ENCODE measurements around the gene IFNA13. TPM values are rescaled to one million over a fixed set of nuclear protein-coding genes. Genes with fewer than 3 reads are reported as not detected.

Gene IFNA13
- total RNA-seq, 2 experiments from 2014 or later = not detected

DNA sequence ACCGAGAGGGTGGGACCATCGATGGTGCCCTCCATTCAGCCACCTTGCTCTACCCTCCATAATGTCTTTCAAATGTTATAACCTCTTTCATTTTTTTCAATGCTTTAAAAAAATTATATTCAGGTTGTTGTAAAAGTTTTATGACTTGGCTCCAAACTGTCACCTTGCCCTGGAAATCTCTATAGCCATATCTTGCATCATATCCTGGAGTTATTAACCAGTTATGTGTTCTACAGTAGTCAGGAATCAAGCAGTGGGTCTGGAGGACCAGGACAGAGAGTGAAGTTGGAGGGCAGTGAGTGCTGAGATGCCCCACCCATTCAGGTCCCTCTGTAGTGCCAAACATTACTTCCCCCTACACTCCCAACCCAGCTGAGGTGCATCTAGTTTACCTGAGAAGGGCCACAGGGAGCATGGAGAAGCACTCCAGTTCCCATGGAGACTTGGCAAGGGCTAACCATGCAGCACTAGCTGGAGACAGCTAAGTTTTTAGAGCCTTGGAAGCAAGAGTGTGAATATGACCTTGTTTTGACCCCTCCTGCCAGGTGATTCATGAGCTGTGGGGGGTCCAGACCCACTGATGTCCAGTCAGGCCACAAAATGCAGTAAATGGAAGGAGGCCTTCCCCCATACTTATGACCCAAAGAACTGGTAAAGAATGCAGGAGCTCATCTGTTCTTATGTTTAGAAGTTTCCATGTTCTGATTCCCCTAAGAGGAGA, 46.5 kb upstream of the IFNA13 start:
- Histone ChIP-seq H3K9me3 (ENCODE audit: low read length) (no peaks in the 10 kb centered on the region), H3K4me3 (ENCODE audit: low read depth, low read length, poor library complexity, severe bottlenecking) (no peak overlapping the region), H4K20me1 (ENCODE audit: insufficient read depth, low read length) (no peaks in the 10 kb centered on the region), H2AFZ (ENCODE audit: low read length) (no peak overlapping the region), H3K4me1 (ENCODE audit: insufficient read depth, low read length, poor library complexity, severe bottlenecking) (peaks cover 5% of the 10 kb centered on the region), H3K79me2 (ENCODE audit: insufficient read depth, low read depth, low read length) (no peaks in the 10 kb centered on the region), H3K36me3 (ENCODE audit: insufficient read depth, low read length) (no peaks in the 10 kb centered on the region), H3K9me2 (ENCODE audit: insufficient read depth, low read length) (no peaks in the 10 kb centered on the region), H3K27ac (ENCODE audit: low read depth, low read length, poor library complexity, severe bottlenecking) (no peak overlapping the region), H3K4me2 (ENCODE audit: low read length) (no peak overlapping the region)
- TF ChIP-seq EZH2phosphoT487 (IDR thresholded peaks at IDR 0.05; ENCODE audit: borderline replicate concordance, low read depth, low read length) = no peak
- TF ChIP-seq, protein P1, sequence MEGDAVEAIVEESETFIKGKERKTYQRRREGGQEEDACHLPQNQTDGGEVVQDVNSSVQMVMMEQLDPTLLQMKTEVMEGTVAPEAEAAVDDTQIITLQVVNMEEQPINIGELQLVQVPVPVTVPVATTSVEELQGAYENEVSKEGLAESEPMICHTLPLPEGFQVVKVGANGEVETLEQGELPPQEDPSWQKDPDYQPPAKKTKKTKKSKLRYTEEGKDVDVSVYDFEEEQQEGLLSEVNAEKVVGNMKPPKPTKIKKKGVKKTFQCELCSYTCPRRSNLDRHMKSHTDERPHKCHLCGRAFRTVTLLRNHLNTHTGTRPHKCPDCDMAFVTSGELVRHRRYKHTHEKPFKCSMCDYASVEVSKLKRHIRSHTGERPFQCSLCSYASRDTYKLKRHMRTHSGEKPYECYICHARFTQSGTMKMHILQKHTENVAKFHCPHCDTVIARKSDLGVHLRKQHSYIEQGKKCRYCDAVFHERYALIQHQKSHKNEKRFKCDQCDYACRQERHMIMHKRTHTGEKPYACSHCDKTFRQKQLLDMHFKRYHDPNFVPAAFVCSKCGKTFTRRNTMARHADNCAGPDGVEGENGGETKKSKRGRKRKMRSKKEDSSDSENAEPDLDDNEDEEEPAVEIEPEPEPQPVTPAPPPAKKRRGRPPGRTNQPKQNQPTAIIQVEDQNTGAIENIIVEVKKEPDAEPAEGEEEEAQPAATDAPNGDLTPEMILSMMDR (conservative IDR thresholded peaks at IDR 0.05; ENCODE audit: low read length) = no peak
- ChIA-PET POLR2A (no interaction called here), CTCF (ENCODE audit: unreplicated experiment) (no interaction called here)
- intact Hi-C loops (cut with micrococcal nuclease; ENCODE audit: unreplicated experiment) = no loop called here
- no TSS peak for BruUV-seq (replicated peaks)
- DNase-seq (ENCODE audit: low spot score) = no peak

- CTCF ChIA-PET (ENCODE audit: unreplicated experiment) = no interaction called here
Observed at GRCh38 chr9:21413624-21414023, 45.8 kb upstream of the IFNA13 start.

DNA sequence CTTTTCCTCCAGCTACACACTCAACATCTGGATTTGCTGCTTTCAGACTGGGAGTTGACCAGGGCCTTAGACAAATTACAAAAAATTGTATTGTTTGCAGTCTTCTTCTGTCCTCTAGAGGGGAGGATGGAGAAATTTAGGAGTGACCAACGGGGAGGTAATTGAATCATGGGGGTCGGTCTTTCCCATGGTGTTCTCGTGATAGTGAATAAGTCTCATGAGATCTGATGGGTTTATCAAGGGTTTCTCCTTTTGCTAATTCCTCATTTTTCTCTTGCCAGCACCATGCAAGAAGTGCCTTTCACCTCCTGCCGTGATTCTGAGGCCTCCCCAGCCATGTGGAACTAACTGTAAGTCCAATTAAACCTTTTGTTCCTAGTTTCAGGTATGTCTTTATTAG, 45.3 kb upstream of the IFNA13 start:
- Histone ChIP-seq H3K9me2 (ENCODE audit: insufficient read depth, low read length) (no peaks in the 10 kb centered on the region), H3K79me2 (ENCODE audit: insufficient read depth, low read depth, low read length) (no peaks in the 10 kb centered on the region), H4K20me1 (ENCODE audit: insufficient read depth, low read length) (no peaks in the 10 kb centered on the region), H3K36me3 (ENCODE audit: insufficient read depth, low read length) (no peaks in the 10 kb centered on the region), H3K9me3 (ENCODE audit: low read length) (no peaks in the 10 kb centered on the region), H3K4me3 (ENCODE audit: low read depth, low read length, poor library complexity, severe bottlenecking) (no peak overlapping the region), H3K4me1 (ENCODE audit: insufficient read depth, low read length, poor library complexity, severe bottlenecking) (peaks cover 5% of the 10 kb centered on the region), H3K27ac (ENCODE audit: low read depth, low read length, poor library complexity, severe bottlenecking) (no peak overlapping the region), H3K4me2 (ENCODE audit: low read length) (no peak overlapping the region), H2AFZ (ENCODE audit: low read length) (no peak overlapping the region)
- BruUV-seq (replicated peaks) = no TSS peak
- ChIA-PET CTCF (ENCODE audit: unreplicated experiment) (no interaction called here), POLR2A (no interaction called here)
- DNase-seq (ENCODE audit: low spot score) = no peak
- intact Hi-C loops (cut with micrococcal nuclease; ENCODE audit: unreplicated experiment) = no loop called here
- TF ChIP-seq, protein P1 (conservative IDR thresholded peaks at IDR 0.05; ENCODE audit: low read length) = no peak
- no peak for TF ChIP-seq EZH2phosphoT487 (IDR thresholded peaks at IDR 0.05; ENCODE audit: borderline replicate concordance, low read depth, low read length)

More at GRCh38 chr9:21413624-21414023, 45.8 kb upstream of the IFNA13 start:
- Histone ChIP-seq H3K4me1 (ENCODE audit: insufficient read depth, low read length, poor library complexity, severe bottlenecking) (peaks cover 5% of the 10 kb centered on the region), H3K36me3 (ENCODE audit: insufficient read depth, low read length) (no peaks in the 10 kb centered on the region), H3K9me2 (ENCODE audit: insufficient read depth, low read length) (no peaks in the 10 kb centered on the region), H3K9me3 (ENCODE audit: low read length) (no peaks in the 10 kb centered on the region), H4K20me1 (ENCODE audit: insufficient read depth, low read length) (no peaks in the 10 kb centered on the region), H3K27ac (ENCODE audit: low read depth, low read length, poor library complexity, severe bottlenecking) (no peak overlapping the region), H3K4me2 (ENCODE audit: low read length) (no peak overlapping the region), H3K79me2 (ENCODE audit: insufficient read depth, low read depth, low read length) (no peaks in the 10 kb centered on the region), H3K4me3 (ENCODE audit: low read depth, low read length, poor library complexity, severe bottlenecking) (no peak overlapping the region), H2AFZ (ENCODE audit: low read length) (no peak overlapping the region)
- DNase-seq (ENCODE audit: low spot score) = no peak
- intact Hi-C loops (cut with micrococcal nuclease; ENCODE audit: unreplicated experiment) = no loop called here
- BruUV-seq (replicated peaks) = no TSS peak
- POLR2A ChIA-PET = no interaction called here
- TF ChIP-seq, protein P1 (conservative IDR thresholded peaks at IDR 0.05; ENCODE audit: low read length) = 0 out of 2 replicates have a peak, but pooled peaks have one; percentile 33
- no peak for TF ChIP-seq EZH2phosphoT487 (IDR thresholded peaks at IDR 0.05; ENCODE audit: borderline replicate concordance, low read depth, low read length)
